Body of pancreas (tissue), 4 donors: Measurements from ENCODE around the gene THSD4.

Experiments
- POLR2A ChIP-seq, 3 donors: fragments of 450-650 bp; IDR thresholded peaks; one replicate each; pipeline ENCODE4 v1.6.1; 2016; ENCODE audit warnings: antibody characterized with exemption in 3 of 3, mild to moderate bottlenecking in 2 of 3
- TF ChIP-seq, protein P1 (sequence below), 7 experiments: fragments of 450-650 bp in 4 of 7; fragments of 200-600 bp in 3 of 7; sonication (generic) in 3 of 7; IDR thresholded peaks; one replicate each; pipeline ENCODE4 v1.5.1; 2016 to 2019; ENCODE audit warnings: antibody characterized with exemption in 7 of 7

- TF ChIP-seq POLR2A (IDR thresholded peaks at IDR 0.05) = no peak
- TF ChIP-seq, protein P1, sequence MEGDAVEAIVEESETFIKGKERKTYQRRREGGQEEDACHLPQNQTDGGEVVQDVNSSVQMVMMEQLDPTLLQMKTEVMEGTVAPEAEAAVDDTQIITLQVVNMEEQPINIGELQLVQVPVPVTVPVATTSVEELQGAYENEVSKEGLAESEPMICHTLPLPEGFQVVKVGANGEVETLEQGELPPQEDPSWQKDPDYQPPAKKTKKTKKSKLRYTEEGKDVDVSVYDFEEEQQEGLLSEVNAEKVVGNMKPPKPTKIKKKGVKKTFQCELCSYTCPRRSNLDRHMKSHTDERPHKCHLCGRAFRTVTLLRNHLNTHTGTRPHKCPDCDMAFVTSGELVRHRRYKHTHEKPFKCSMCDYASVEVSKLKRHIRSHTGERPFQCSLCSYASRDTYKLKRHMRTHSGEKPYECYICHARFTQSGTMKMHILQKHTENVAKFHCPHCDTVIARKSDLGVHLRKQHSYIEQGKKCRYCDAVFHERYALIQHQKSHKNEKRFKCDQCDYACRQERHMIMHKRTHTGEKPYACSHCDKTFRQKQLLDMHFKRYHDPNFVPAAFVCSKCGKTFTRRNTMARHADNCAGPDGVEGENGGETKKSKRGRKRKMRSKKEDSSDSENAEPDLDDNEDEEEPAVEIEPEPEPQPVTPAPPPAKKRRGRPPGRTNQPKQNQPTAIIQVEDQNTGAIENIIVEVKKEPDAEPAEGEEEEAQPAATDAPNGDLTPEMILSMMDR (IDR thresholded peaks at IDR 0.05) = no peak
Observed at GRCh38 chr15:71808311-71809020, 693.2 kb downstream of the THSD4 start.
